22Rv1 (cell line): Measurements from ENCODE around the gene RNF114.

Source experiments
- H3K27ac ChIP-seq: fragments of 450-650 bp; 2 replicates; pipeline ENCODE4 v1.5.1; 2017
- ZFX ChIP-seq: fragments of 450-650 bp; IDR thresholded peaks from 2 replicates; pipeline ENCODE4 v1.6.1; 2017; ENCODE audit warnings: antibody characterized with exemption, borderline replicate concordance
- TF ChIP-seq, protein P1 (sequence below): fragments of 450-650 bp; IDR thresholded peaks from 2 replicates; pipeline ENCODE4 v1.5.1; 2017; ENCODE audit warnings: mild to moderate bottlenecking

RNF114 gene

DNA sequence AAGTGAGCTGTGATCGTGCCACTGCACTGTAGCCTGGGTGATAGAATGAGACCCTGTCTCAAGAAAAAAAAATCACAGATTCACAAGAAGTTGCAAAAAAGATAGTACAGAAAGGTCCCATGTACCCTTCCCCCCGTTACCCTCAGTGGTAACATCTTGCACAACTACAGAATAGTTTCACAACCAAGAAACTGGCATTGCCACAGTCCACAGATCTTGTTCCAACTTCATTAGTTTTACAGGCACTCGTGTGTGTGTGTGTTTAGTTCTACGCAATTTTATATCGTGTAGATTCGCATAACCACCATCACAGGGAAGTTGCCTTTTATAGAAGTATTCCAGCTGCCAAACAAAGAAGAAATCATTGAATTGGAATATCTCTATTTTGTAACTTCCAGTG is 40.0 kb upstream of the RNF114 start:
- H3K27ac ChIP-seq: no peak overlapping the region
- no peak for TF ChIP-seq ZFX

DNA sequence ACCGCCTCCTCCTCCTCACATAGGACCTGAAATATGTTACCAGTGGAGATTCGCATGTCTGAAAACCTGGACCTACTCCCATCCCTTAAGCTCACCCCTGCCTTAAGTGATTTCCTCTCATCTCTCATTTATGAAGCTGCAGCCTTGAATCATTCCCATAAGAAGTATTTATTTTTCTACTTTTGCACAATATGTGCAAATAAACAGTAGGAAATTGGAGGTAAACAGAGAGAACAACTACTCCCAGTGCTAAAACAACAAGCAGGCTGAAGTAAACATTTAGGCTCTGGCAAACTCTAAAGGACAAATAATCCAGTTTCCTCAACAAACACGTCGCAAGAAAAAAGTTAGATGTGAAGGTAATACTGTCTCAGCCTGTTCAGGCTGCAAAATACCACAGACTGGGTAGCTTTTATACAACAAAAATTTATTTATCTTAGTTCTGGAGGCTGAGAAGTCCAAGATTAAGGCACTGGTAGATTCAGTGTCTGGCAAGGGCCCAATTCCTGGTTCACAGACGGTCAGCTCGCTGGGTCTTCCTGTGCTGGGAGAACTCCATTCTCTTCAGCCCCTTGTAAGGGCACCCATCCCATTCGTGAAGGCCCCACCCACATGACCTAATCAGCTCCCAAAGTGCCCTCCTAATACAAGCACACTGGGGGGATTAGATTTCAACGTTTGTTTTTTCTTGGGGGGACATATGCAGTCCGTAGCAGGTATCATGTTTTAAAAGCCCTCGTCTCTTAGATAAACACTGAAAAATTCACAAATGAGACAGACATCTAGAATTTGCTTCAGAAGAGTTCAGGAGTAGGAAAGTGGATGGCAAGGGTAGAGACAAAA is 36.4 kb upstream of the RNF114 start:
- H3K27ac ChIP-seq: peak overlapping the region; percentile 72
- no peak for TF ChIP-seq ZFX
- TF ChIP-seq, protein P1, sequence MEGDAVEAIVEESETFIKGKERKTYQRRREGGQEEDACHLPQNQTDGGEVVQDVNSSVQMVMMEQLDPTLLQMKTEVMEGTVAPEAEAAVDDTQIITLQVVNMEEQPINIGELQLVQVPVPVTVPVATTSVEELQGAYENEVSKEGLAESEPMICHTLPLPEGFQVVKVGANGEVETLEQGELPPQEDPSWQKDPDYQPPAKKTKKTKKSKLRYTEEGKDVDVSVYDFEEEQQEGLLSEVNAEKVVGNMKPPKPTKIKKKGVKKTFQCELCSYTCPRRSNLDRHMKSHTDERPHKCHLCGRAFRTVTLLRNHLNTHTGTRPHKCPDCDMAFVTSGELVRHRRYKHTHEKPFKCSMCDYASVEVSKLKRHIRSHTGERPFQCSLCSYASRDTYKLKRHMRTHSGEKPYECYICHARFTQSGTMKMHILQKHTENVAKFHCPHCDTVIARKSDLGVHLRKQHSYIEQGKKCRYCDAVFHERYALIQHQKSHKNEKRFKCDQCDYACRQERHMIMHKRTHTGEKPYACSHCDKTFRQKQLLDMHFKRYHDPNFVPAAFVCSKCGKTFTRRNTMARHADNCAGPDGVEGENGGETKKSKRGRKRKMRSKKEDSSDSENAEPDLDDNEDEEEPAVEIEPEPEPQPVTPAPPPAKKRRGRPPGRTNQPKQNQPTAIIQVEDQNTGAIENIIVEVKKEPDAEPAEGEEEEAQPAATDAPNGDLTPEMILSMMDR: no peak

DNA sequence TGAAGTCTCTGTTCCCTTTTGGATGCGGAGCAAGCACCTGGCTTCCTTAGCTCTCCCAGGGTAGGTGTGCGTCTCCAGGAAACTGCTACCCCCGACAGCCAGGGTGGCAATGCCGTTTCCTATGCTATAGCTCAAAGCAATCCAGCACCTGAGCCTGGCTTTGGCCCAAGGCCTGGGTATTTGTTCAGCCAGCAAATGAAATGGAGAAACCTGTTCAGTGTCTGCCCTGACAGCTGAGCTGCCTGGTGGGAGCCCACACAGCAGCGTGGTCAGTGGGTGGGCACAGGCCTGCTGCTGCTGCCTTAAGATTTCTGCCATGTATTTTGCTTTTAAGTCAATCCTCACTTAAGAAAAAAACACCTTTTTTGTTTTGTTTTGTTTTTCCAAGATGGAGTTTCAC is 34.6 kb upstream of the RNF114 start:
- TF ChIP-seq, protein P1: no peak
- TF ChIP-seq ZFX: no peak
- no peak overlapping the region for H3K27ac ChIP-seq

DNA sequence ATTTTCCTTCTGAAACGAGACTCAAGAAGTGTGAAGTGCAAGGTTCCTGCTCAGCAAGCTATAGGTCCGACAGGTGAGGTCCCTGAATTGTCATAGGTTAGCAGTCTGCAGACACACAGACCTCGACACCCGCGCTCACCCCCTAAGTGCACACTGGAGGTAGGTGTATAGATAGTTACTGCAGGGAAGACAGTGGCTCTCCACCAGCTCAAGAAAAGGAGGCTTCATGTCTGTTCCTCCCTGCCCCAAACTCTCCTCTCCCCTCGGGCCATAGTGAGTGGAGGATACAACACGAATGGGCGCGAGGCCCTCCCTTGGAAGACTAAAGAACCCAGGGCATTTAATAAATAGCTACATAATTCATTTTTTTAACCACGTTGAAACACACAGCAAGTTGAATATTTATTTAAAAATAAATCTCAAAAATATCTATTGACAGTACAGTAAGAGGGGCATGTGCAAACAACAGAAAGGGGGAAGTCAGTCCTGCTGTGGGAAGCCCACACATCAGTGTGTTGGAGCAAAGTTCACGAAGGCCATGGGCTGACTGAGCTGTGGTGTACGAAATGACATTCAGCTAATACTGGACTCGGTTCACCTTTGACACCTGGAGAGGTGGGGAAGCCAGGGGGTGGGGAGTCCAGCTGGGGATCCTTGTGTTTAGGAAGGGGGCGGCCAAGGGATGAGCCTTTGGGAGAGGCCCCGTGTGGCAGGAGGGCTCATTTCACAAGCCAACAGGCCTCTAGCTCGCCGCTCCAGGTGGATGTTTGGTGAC is 31.6 kb upstream of the RNF114 start:
- TF ChIP-seq, protein P1: no peak
- TF ChIP-seq ZFX: no peak

DNA sequence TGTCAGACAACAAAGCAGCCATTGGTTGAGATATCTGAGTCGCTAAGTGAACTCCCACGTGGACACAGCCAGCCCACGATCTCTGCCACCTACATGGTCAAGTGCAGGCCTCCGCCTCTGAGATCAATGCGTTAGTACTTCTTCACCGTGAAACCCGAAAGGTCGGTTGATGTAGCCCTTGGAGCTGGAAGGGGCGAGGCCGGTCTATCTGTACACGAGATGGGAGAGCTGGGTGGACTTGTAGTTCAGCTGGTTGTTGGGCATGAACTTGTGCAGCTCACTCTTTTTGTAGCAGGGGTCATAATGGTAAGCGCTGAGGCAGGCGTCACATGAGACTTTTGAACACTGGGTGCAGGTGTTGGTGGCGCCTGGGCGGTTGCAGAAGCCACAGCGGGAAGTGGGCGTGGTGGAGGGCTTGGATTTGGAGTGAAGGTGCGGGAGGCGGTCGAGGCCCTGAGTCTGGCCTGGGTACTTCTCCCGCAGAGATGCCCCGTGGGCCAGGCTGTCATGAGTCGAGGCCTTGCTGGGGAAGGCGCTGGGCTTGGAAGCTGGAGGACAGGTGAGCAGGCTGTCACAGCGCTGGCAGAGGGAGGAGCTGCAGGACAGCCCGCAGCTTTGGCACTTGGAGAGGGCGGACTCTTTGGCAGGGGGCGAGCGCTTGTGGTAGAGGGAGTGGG is 30.6 kb upstream of the RNF114 start:
- no peak overlapping the region for H3K27ac ChIP-seq
- TF ChIP-seq, protein P1: no peak
- no peak for TF ChIP-seq ZFX

More for the DNA sequence above, 31.6 kb upstream of the RNF114 start:
- H3K27ac ChIP-seq: no peak overlapping the region

DNA sequence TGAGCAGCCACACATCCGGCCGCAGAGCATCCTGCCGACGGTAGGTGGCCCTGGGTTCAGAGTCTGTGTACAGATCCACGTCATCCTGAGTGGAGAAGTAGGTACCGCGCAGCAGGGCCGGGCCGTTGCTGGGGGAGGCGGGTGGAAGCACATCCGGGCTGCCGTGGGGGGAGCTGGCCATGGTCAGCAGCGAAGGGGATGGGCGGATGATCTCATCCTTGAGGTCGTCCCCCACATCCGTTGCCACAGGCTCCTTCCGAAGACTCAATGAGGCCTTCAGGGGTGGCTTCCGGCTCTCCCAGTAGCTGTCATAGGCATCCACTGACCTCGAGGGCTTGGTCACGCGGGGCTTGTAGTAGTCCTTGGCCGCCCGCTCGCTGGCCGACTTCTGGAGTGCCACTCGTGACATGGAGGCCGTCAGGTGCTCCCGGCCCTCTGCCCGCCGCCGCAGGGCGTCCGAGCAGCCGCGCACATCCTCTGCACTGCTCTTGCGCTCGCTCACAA is 30.0 kb upstream of the RNF114 start:
- H3K27ac ChIP-seq: no peak overlapping the region
- TF ChIP-seq ZFX: no peak
- TF ChIP-seq, protein P1: no peak

DNA sequence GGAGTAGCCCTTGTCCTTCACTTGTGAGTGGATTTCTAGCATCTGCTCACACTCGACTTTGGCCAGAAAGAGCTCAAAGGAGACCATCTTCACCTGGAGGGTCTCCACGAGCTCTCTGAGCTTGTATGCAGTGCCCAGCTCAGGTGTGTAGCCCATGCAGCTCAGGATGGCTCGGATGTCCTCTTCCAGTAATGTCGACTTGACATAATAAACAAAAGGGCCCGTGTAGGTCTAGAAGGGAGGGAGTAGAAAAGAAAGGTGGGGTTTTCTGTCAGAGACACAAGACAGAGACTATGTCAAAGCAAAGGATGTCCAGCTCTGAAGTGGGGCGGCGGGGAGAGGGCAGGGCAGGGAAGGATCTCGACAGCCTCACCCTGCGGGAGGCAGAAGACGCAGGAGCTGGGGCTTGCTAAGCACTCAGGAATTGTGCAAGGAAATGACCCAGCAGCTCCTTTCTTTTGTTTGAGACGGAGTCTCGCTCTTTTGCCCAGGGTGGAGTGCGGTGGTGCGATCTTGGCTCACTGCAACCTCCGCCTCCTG is 29.5 kb upstream of the RNF114 start:
- no peak overlapping the region for H3K27ac ChIP-seq
- no peak for TF ChIP-seq ZFX
- TF ChIP-seq, protein P1: no peak
